HepG2 (cell line): ENCODE measurements around the gene TCF19. TPM values are rescaled to one million over a fixed set of nuclear protein-coding genes. Genes with fewer than 3 reads are reported as not detected.

Experiments
- DNMT1 ChIP-seq: sonication (generic); formaldehyde crosslinking; IDR thresholded peaks from 2 replicates; pipeline ENCODE4 v1.5.1; 2020; ENCODE audit warnings: mild to moderate bottlenecking, missing genetic modification reagents
- HOXD1 ChIP-seq: sonication (generic); formaldehyde crosslinking; IDR thresholded peaks from 2 replicates; pipeline ENCODE4 v1.5.0; 2020; ENCODE audit warnings: missing genetic modification reagents
- MTF2 ChIP-seq: sonication (generic); formaldehyde crosslinking; IDR thresholded peaks from 2 replicates; pipeline ENCODE4 v1.5.0; 2020; ENCODE audit warnings: missing genetic modification reagents, borderline replicate concordance
- REPIN1 ChIP-seq: sonication (generic); formaldehyde crosslinking; IDR thresholded peaks from 2 replicates; pipeline ENCODE4 v1.8.0; 2022; ENCODE audit warnings: missing genetic modification reagents, low read depth, mild to moderate bottlenecking, borderline replicate concordance
- RFXAP ChIP-seq: sonication (generic); formaldehyde crosslinking; IDR thresholded peaks from 2 replicates; pipeline ENCODE4 v1.4.0; 2020; ENCODE audit warnings: missing genetic modification reagents, borderline replicate concordance
- TP53 ChIP-seq: sonication (generic); formaldehyde crosslinking; conservative IDR thresholded peaks from 2 replicates; pipeline ENCODE4 v1.4.0; 2020; ENCODE audit warnings: missing genetic modification reagents
- WIZ ChIP-seq: sonication (generic); formaldehyde crosslinking; IDR thresholded peaks from 2 replicates; pipeline ENCODE4 v1.5.1; 2020; ENCODE audit warnings: mild to moderate bottlenecking, missing genetic modification reagents
- XBP1 ChIP-seq: sonication (generic); formaldehyde crosslinking; IDR thresholded peaks from 2 replicates; pipeline ENCODE4 v1.5.0; 2020; ENCODE audit warnings: missing genetic modification reagents
- ZNF30 ChIP-seq: sonication (generic); formaldehyde crosslinking; IDR thresholded peaks from 2 replicates; pipeline ENCODE4 v1.5.0; 2020; ENCODE audit warnings: mild to moderate bottlenecking, missing genetic modification reagents
- ZNF331 ChIP-seq: sonication (generic); formaldehyde crosslinking; IDR thresholded peaks from 2 replicates; pipeline ENCODE4 v1.4.0; 2020; ENCODE audit warnings: missing genetic modification reagents
- ZNF878 ChIP-seq: sonication (generic); formaldehyde crosslinking; IDR thresholded peaks from 2 replicates; pipeline ENCODE4 v1.8.1; 2023; ENCODE audit warnings: mild to moderate bottlenecking, missing genetic modification reagents, moderate library complexity
- polyA plus RNA-seq, 8 experiments: library from polyadenylated mRNA; depleted of rRNA in 3 of 8; stranded (reverse) in 7 of 8; unstranded in 1 of 8; fragments of >200 nt; fragmentation: Illumina TruSeq in 4 of 8; extraction: Trizol in 4 of 8; gene quantifications; 2 replicates each; pipeline versions ENCODE4 v1.2.1 to v1.2.3, GENCODE V29; 2011 to 2016; ENCODE audit warnings: low read depth in 4 of 8, missing spikeins in 1 of 8, mixed read lengths in 1 of 8; ENCODE audit not compliant: insufficient read depth in 1 of 8
- total RNA-seq, 5 experiments: library from RNA; depleted of rRNA; stranded (reverse); fragments of >200 nt; fragmentation: Illumina TruSeq; extraction: Trizol; gene quantifications; 2 replicates each; pipeline ENCODE4 v1.2.3, GENCODE V29; 2016; ENCODE audit warnings: low read depth in 1 of 5
- TF ChIP-seq, protein P1 (sequence below): sonication (generic); formaldehyde crosslinking; IDR thresholded peaks from 2 replicates; pipeline ENCODE4 v1.5.0; 2020; ENCODE audit warnings: mild to moderate bottlenecking, missing genetic modification reagents
- TF ChIP-seq, protein P2 (sequence below): sonication (generic); formaldehyde crosslinking; IDR thresholded peaks from 2 replicates; pipeline ENCODE4 v1.4.0; 2020; ENCODE audit warnings: missing genetic modification reagents, borderline replicate concordance
- TF ChIP-seq, protein P3 (sequence below): sonication (generic); formaldehyde crosslinking; IDR thresholded peaks from 2 replicates; pipeline ENCODE4 v1.8.0; 2022; ENCODE audit warnings: mild to moderate bottlenecking, missing genetic modification reagents; ENCODE audit not compliant: insufficient replicate concordance
- TF ChIP-seq, protein P4 (sequence below): sonication (generic); formaldehyde crosslinking; IDR thresholded peaks from 2 replicates; pipeline ENCODE4 v1.5.1; 2020; ENCODE audit warnings: mild to moderate bottlenecking, missing genetic modification reagents, moderate library complexity

TCF19 gene
- total and polyA plus RNA-seq, 2 of the 13 experiments (the other 11 are each of a cell fraction or from before 2014, with no cell fraction given), result 4.9 to 22.2 TPM

DNA sequence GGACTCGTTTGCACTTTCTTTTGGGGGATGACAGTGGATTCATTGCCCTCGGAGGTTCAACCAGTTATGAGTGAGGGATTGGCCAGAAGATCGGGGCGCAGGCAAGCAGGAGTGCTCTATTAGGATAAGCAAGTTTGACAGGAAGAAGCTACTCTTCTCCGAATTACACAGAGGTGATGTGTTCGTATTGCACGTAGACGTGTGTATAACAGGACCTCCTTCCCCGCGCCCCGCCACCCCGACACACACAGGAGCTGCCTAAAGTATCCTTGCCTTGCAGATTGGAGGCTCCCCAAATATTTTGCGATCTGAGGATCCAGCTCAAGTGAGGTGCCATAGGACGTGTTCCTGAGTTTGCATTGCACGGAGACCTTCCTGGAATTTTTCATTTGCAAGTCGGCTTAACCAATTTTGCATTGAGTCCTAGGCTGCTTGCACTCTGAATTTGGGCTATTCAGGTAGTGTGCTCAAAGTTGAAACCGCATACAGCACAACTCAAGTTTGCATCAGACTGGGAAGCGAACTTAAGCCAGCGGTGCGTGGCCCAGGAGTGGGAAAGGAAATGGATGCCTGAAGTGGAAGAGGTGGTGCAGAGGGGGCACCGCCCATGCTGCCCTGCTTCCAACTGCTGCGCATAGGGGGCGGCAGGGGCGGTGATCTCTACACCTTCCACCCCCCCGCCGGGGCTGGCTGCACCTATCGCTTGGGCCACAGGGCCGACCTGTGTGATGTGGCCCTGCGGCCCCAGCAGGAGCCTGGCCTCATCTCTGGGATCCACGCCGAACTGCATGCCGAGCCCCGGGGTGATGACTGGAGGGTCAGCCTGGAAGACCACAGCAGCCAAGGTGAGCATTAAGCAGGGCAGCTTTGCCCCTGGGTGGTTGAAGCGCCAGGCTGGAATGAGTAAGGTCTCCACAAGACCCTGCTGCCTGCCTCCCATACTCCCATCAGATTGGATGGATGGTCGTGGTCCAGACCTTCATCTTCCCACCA, 770 bp downstream of the TCF19 start (continued):
- TF ChIP-seq ZNF30 (CRISPR knock-in tag), result peak; percentile 66; the same call in 1 of the 2 replicates
- 0 out of 2 replicates have a peak, but pooled peaks have one; percentile 18 for TF ChIP-seq ZNF331 (CRISPR knock-in tag)
- no peak; the same call in 1 of the 2 replicates for TF ChIP-seq RFXAP (CRISPR knock-in tag)
- TF ChIP-seq, protein P1, sequence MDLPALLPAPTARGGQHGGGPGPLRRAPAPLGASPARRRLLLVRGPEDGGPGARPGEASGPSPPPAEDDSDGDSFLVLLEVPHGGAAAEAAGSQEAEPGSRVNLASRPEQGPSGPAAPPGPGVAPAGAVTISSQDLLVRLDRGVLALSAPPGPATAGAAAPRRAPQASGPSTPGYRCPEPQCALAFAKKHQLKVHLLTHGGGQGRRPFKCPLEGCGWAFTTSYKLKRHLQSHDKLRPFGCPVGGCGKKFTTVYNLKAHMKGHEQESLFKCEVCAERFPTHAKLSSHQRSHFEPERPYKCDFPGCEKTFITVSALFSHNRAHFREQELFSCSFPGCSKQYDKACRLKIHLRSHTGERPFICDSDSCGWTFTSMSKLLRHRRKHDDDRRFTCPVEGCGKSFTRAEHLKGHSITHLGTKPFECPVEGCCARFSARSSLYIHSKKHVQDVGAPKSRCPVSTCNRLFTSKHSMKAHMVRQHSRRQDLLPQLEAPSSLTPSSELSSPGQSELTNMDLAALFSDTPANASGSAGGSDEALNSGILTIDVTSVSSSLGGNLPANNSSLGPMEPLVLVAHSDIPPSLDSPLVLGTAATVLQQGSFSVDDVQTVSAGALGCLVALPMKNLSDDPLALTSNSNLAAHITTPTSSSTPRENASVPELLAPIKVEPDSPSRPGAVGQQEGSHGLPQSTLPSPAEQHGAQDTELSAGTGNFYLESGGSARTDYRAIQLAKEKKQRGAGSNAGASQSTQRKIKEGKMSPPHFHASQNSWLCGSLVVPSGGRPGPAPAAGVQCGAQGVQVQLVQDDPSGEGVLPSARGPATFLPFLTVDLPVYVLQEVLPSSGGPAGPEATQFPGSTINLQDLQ, result no peak
- TF ChIP-seq HOXD1 (CRISPR knock-in tag), result peak; percentile 39; the same call in 1 of the 2 replicates
- no peak for TF ChIP-seq XBP1 (CRISPR knock-in tag)
- TF ChIP-seq DNMT1 (CRISPR knock-in tag), result no peak
- TF ChIP-seq REPIN1 (CRISPR knock-in tag), result no peak; the same call in 1 of the 2 replicates
- TF ChIP-seq ZNF878 (CRISPR knock-in tag), result no peak
- TF ChIP-seq, protein P2, sequence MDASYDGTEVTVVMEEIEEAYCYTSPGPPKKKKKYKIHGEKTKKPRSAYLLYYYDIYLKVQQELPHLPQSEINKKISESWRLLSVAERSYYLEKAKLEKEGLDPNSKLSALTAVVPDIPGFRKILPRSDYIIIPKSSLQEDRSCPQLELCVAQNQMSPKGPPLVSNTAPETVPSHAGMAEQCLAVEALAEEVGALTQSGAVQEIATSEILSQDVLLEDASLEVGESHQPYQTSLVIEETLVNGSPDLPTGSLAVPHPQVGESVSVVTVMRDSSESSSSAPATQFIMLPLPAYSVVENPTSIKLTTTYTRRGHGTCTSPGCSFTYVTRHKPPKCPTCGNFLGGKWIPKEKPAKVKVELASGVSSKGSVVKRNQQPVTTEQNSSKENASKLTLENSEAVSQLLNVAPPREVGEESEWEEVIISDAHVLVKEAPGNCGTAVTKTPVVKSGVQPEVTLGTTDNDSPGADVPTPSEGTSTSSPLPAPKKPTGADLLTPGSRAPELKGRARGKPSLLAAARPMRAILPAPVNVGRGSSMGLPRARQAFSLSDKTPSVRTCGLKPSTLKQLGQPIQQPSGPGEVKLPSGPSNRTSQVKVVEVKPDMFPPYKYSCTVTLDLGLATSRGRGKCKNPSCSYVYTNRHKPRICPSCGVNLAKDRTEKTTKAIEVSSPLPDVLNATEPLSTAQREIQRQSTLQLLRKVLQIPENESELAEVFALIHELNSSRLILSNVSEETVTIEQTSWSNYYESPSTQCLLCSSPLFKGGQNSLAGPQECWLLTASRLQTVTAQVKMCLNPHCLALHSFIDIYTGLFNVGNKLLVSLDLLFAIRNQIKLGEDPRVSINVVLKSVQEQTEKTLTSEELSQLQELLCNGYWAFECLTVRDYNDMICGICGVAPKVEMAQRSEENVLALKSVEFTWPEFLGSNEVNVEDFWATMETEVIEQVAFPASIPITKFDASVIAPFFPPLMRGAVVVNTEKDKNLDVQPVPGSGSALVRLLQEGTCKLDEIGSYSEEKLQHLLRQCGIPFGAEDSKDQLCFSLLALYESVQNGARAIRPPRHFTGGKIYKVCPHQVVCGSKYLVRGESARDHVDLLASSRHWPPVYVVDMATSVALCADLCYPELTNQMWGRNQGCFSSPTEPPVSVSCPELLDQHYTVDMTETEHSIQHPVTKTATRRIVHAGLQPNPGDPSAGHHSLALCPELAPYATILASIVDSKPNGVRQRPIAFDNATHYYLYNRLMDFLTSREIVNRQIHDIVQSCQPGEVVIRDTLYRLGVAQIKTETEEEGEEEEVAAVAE (CRISPR knock-in tag), result no peak
- TF ChIP-seq, protein P3, sequence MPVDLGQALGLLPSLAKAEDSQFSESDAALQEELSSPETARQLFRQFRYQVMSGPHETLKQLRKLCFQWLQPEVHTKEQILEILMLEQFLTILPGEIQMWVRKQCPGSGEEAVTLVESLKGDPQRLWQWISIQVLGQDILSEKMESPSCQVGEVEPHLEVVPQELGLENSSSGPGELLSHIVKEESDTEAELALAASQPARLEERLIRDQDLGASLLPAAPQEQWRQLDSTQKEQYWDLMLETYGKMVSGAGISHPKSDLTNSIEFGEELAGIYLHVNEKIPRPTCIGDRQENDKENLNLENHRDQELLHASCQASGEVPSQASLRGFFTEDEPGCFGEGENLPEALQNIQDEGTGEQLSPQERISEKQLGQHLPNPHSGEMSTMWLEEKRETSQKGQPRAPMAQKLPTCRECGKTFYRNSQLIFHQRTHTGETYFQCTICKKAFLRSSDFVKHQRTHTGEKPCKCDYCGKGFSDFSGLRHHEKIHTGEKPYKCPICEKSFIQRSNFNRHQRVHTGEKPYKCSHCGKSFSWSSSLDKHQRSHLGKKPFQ (CRISPR knock-in tag), result peak; percentile 56
- no peak for TF ChIP-seq TP53 (CRISPR knock-in tag)
- no peak for TF ChIP-seq WIZ (CRISPR knock-in tag)
- no peak for TF ChIP-seq MTF2 (CRISPR knock-in tag)
- TF ChIP-seq, protein P4, sequence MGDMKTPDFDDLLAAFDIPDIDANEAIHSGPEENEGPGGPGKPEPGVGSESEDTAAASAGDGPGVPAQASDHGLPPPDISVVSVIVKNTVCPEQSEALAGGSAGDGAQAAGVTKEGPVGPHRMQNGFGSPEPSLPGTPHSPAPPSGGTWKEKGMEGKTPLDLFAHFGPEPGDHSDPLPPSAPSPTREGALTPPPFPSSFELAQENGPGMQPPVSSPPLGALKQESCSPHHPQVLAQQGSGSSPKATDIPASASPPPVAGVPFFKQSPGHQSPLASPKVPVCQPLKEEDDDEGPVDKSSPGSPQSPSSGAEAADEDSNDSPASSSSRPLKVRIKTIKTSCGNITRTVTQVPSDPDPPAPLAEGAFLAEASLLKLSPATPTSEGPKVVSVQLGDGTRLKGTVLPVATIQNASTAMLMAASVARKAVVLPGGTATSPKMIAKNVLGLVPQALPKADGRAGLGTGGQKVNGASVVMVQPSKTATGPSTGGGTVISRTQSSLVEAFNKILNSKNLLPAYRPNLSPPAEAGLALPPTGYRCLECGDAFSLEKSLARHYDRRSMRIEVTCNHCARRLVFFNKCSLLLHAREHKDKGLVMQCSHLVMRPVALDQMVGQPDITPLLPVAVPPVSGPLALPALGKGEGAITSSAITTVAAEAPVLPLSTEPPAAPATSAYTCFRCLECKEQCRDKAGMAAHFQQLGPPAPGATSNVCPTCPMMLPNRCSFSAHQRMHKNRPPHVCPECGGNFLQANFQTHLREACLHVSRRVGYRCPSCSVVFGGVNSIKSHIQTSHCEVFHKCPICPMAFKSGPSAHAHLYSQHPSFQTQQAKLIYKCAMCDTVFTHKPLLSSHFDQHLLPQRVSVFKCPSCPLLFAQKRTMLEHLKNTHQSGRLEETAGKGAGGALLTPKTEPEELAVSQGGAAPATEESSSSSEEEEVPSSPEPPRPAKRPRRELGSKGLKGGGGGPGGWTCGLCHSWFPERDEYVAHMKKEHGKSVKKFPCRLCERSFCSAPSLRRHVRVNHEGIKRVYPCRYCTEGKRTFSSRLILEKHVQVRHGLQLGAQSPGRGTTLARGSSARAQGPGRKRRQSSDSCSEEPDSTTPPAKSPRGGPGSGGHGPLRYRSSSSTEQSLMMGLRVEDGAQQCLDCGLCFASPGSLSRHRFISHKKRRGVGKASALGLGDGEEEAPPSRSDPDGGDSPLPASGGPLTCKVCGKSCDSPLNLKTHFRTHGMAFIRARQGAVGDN (CRISPR knock-in tag), result peak; percentile 58
